ENCODE data around the gene PROKR1. TPM values are rescaled to one million over a fixed set of nuclear protein-coding genes. Genes with fewer than 3 reads are reported as not detected.
"Not testable (repeated sequence)": the region's sequence is repeated elsewhere in the genome, so short reads cannot be mapped to it uniquely, and the experiment has no call there.

Gene PROKR1
- total RNA-seq, 2 donors from 2014 or later = 2.9 to 4.4 TPM

DNA sequence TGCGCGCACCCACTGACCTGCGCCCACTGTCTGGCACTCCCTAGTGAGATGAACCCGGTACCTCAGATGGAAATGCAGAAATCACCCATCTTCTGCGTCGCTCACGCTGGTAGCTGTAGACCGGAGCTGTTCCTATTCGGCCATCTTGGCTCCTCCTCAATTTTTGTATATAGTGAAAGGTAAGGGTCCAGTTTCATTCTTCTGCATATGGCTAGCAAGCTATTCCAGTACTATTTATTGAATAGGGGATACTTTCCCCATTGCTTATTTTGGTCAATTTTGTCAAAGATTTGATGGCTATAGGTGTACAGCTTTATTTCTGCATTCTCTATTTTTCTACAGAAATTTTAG lies 36.5 kb downstream of the PROKR1 start:
- peak overlapping the region; percentile 94 for H3K27ac Mint-ChIP-seq
- H3K27me3 Mint-ChIP-seq (ENCODE audit: insufficient read depth); H3K4me1 ChIP-seq (ENCODE audit: control insufficient read depth, insufficient read depth, low read length); H3K9ac ChIP-seq (ENCODE audit: extremely low read depth, low read length, poor library complexity, severe bottlenecking); H3K27me3 ChIP-seq (ENCODE audit: control insufficient read depth, insufficient read depth, low read length, poor library complexity, severe bottlenecking); H3K4me1 Mint-ChIP-seq; H3K36me3 ChIP-seq (ENCODE audit: control insufficient read depth, insufficient read depth, low read length); DNase-seq; H3K27ac ChIP-seq (ENCODE audit: low read depth, low read length): not testable (repeated sequence)
- H3K4me3 Mint-ChIP-seq = peak overlapping the region; percentile 68
- H3K4me3 ChIP-seq (ENCODE audit: low read length) = peak overlapping the region; percentile 45
- H3K9me3 Mint-ChIP-seq = peaks cover 37% of the 10 kb centered on the region
- peaks cover 26% of the 10 kb centered on the region for H3K36me3 Mint-ChIP-seq (ENCODE audit: low read depth)
- H3K9me3 ChIP-seq (ENCODE audit: control insufficient read depth, low read length) = peaks cover 28% of the 10 kb centered on the region
- WGBS, 2 experiments (ENCODE audit: insufficient coverage in 1 of 2, insufficient read length in 1 of 2) = 91 to 100% methylated on average over 1 to 8 of the region's 9 CpGs

DNA sequence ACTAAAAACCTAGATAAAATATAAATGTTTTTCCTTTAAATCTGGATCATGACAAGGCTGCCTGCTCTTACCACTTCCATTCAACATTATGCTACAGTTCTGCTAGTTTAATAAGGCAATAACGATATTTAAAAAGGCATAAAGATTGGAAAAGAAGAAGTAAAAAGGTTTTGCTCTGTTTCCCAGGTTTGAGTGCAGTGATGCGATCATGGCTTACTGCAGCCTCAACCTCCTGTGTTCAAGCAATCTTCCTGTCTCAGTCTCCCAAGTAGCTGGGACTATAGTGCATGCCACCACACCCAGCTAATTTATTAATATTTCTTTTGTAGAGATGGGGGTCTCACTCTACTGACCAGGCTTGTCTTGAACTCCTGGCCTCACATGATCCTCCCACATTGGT lies 40.8 kb downstream of the PROKR1 start:
- Mint-ChIP-seq H3K27ac (no peak overlapping the region), H3K4me3 (no peak overlapping the region), H3K27me3 (ENCODE audit: insufficient read depth) (no peaks in the 10 kb centered on the region), H3K4me1 (peaks cover 11% of the 10 kb centered on the region), H3K9me3 (peaks cover 26% of the 10 kb centered on the region), H3K36me3 (ENCODE audit: low read depth) (peaks cover 26% of the 10 kb centered on the region)
- Histone ChIP-seq H3K9ac (ENCODE audit: extremely low read depth, low read length, poor library complexity, severe bottlenecking) (no peak overlapping the region), H3K36me3 (ENCODE audit: control insufficient read depth, insufficient read depth, low read length) (no peaks in the 10 kb centered on the region), H3K27me3 (ENCODE audit: control insufficient read depth, insufficient read depth, low read length, poor library complexity, severe bottlenecking) (no peaks in the 10 kb centered on the region), H3K4me1 (ENCODE audit: control insufficient read depth, insufficient read depth, low read length) (no peaks in the 10 kb centered on the region), H3K4me3 (ENCODE audit: low read length) (no peak overlapping the region), H3K27ac (ENCODE audit: low read depth, low read length) (no peak overlapping the region), H3K9me3 (ENCODE audit: control insufficient read depth, low read length) (peaks cover 20% of the 10 kb centered on the region)
- 98 to 100% methylated on average over 2 of the region's 2 CpGs for WGBS, 2 experiments (ENCODE audit: insufficient coverage in 1 of 2, insufficient read length in 1 of 2)
- DNase-seq = no peak
- TF ChIP-seq, protein P1, sequence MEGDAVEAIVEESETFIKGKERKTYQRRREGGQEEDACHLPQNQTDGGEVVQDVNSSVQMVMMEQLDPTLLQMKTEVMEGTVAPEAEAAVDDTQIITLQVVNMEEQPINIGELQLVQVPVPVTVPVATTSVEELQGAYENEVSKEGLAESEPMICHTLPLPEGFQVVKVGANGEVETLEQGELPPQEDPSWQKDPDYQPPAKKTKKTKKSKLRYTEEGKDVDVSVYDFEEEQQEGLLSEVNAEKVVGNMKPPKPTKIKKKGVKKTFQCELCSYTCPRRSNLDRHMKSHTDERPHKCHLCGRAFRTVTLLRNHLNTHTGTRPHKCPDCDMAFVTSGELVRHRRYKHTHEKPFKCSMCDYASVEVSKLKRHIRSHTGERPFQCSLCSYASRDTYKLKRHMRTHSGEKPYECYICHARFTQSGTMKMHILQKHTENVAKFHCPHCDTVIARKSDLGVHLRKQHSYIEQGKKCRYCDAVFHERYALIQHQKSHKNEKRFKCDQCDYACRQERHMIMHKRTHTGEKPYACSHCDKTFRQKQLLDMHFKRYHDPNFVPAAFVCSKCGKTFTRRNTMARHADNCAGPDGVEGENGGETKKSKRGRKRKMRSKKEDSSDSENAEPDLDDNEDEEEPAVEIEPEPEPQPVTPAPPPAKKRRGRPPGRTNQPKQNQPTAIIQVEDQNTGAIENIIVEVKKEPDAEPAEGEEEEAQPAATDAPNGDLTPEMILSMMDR (conservative IDR thresholded peaks at IDR 0.05) = no peak

DNA sequence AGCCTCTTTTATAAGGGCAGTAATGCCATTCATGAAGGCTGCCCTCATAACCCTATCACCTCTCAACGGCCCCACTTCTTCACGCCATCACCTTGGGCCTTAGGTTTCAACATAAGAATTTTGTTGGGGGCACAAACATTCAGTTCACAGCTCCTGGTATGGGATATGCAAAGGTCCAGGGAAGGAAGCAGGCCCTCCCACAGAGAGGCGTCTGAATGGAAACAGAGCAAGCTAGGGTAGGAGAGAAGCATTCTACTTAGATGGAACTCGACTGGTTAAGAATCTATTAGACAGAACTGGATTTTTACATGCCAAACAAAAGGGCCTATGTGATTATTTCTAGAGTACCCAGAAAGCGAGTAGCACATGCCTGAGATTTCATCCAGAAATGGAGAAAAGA lies 42.8 kb downstream of the PROKR1 start:
- no peaks in the 10 kb centered on the region for H3K27me3 Mint-ChIP-seq (ENCODE audit: insufficient read depth)
- 66 to 73% methylated on average over 4 to 5 of the region's 5 CpGs for WGBS, 2 experiments (ENCODE audit: insufficient coverage in 1 of 2, insufficient read length in 1 of 2)
- H3K36me3 Mint-ChIP-seq (ENCODE audit: low read depth) = peaks cover 18% of the 10 kb centered on the region
- no peak overlapping the region for H3K4me3 ChIP-seq (ENCODE audit: low read length)
- no peak overlapping the region for H3K27ac Mint-ChIP-seq
- H3K9ac ChIP-seq (ENCODE audit: extremely low read depth, low read length, poor library complexity, severe bottlenecking) = no peak overlapping the region
- peaks cover 28% of the 10 kb centered on the region for H3K4me1 Mint-ChIP-seq
- peaks cover 6% of the 10 kb centered on the region for H3K9me3 ChIP-seq (ENCODE audit: control insufficient read depth, low read length)
- no peak for DNase-seq
- H3K4me1 ChIP-seq (ENCODE audit: control insufficient read depth, insufficient read depth, low read length) = peaks cover 3% of the 10 kb centered on the region
- no peak overlapping the region for H3K4me3 Mint-ChIP-seq
- H3K27ac ChIP-seq (ENCODE audit: low read depth, low read length) = no peak overlapping the region
- no peaks in the 10 kb centered on the region for H3K27me3 ChIP-seq (ENCODE audit: control insufficient read depth, insufficient read depth, low read length, poor library complexity, severe bottlenecking)
- peaks cover 15% of the 10 kb centered on the region for H3K9me3 Mint-ChIP-seq
- H3K36me3 ChIP-seq (ENCODE audit: control insufficient read depth, insufficient read depth, low read length) = no peaks in the 10 kb centered on the region
- TF ChIP-seq, protein P1 (conservative IDR thresholded peaks at IDR 0.05) = no peak

DNA sequence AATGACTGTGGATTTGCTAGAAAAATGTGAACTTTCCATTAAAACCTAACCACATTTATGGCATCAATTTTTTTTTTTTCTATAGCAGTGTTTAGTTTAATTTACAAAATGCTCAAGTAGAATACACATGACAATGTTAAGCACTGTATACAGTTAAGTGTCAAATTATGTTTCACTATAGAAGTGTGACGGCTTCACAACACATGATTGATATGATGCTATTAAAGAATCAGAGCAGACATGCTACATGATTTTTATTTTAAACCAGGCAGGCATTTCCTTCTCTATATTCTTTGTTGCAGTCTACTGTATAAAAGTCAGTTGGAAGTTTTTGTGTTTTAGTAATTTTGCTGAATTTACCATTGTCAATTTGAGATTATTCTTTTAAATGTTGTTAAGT lies 43.6 kb downstream of the PROKR1 start:
- Histone ChIP-seq H3K4me3 (ENCODE audit: low read length) (no peak overlapping the region), H3K36me3 (ENCODE audit: control insufficient read depth, insufficient read depth, low read length) (no peaks in the 10 kb centered on the region), H3K9me3 (ENCODE audit: control insufficient read depth, low read length) (no peaks in the 10 kb centered on the region), H3K4me1 (ENCODE audit: control insufficient read depth, insufficient read depth, low read length) (peaks cover 3% of the 10 kb centered on the region), H3K27me3 (ENCODE audit: control insufficient read depth, insufficient read depth, low read length, poor library complexity, severe bottlenecking) (no peaks in the 10 kb centered on the region), H3K9ac (ENCODE audit: extremely low read depth, low read length, poor library complexity, severe bottlenecking) (no peak overlapping the region), H3K27ac (ENCODE audit: low read depth, low read length) (no peak overlapping the region)
- peaks cover 28% of the 10 kb centered on the region for H3K4me1 Mint-ChIP-seq
- H3K27me3 Mint-ChIP-seq (ENCODE audit: insufficient read depth) = no peaks in the 10 kb centered on the region
- TF ChIP-seq, protein P1 (conservative IDR thresholded peaks at IDR 0.05) = no peak
- no peak overlapping the region for H3K27ac Mint-ChIP-seq
- H3K4me3 Mint-ChIP-seq = no peak overlapping the region
- 91 to 100% methylated on average over 1 of the region's 1 CpG for WGBS, 2 experiments (ENCODE audit: insufficient coverage in 1 of 2, insufficient read length in 1 of 2)
- DNase-seq = no peak
- H3K36me3 Mint-ChIP-seq (ENCODE audit: low read depth) = peaks cover 12% of the 10 kb centered on the region
- peaks cover 6% of the 10 kb centered on the region for H3K9me3 Mint-ChIP-seq
